Smooth muscle cell of the brain vasculature (primary cell): ENCODE measurements around the gene CD34.
A peak's percentile ranks its signal among the peaks of the same experiment; 100 is the strongest.
"Not testable (repeated sequence)": the region's sequence is repeated elsewhere in the genome, so short reads cannot be mapped to it uniquely, and the experiment has no call there.

Experiments
- DNase-seq: peaks from one replicate; pipeline ENCODE4 v3.0.0-alpha.2; 2012; ENCODE audit warnings: low read depth, low spot score

CD34 gene

GRCh38 chr1:207926984-207927383, 16.1 kb upstream of the CD34 start:
- DNase-seq: no peak

DNA sequence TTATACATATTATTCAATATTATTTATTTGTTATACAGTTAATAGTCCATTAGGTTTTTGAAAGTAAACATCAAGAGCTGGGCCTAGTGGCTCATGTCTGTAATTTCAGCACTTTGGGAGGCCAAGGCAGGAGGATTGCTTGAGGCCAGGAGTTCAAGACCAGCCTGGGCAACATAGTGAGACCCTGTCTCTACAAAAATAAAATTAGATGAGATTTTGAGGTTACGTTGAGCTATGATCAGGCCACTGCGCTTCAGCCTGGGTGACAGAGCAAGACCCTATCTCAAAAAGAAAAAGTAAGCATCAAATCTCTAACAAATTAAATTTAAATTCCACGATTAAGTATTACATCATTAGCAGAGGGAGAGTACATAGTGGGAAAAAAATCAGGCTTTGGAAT, 15.0 kb upstream of the CD34 start:
- DNase-seq: not testable (repeated sequence)

DNA sequence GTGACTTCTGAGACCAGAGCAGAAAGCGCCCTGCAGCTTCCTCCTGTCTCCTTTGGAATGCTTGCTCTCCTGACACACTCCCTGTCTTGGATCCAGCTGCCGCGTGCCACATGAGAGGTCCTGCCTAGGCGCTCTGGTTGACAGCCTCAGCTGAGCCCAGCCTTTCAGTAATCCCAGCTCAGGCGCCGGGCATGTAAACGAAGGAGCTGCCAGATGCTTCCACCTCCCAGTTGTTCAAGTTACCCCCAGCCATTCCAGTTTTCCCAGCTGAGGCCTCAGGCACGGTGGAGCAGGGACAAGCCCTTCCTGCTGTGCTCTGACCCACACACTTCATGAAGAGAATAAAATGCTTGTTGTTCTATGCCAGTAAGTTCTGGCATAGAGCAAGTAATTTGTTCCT, 14.3 kb upstream of the CD34 start:
- DNase-seq: peak; percentile 39

- DNase-seq: no peak
These were observed 12.6 kb upstream of the CD34 start for GRCh38 chr1:207923561-207923960.

- DNase-seq: no peak
These were observed 12.2 kb upstream of the CD34 start for GRCh38 chr1:207923121-207923520.

DNA sequence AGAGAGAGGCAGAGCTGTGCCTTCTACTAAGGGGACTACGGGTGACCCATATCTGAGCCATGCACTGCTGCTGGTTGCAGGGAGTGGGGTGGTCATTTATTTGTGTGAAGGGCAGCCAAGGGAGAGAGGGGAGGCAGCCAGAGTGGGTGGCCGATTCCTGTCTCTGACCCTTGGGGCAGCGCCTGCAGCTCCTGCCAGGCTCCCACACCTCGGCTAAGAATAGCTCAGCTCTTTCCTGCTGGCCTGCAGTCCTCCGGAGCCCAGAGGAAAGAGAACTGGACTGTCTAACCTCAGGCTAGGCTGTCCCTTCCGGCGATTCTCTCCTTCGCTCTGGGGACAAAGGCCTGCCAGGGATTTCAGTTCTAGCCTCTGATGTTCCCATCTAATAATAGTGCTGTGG, 11.6 kb upstream of the CD34 start:
- no peak for DNase-seq

DNA sequence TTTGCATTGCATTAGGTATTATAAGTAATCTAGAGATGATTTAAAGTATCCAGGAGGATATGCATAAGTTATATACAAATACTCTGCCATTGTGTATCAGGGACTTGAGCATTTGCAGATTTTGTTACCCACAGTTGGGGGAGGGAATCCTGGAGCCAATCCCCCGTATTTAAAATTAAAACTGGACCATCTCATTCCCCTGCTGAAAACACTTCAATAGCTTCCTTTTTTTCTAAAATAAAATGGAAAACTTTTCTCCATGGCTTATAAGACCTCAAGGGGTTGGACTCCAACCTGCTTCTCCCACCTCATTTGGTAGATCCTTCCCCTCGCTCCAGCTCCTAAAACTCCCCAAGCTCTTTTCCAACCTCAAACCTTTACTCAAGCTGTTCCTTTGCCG, 10.4 kb upstream of the CD34 start:
- DNase-seq: no peak

DNA sequence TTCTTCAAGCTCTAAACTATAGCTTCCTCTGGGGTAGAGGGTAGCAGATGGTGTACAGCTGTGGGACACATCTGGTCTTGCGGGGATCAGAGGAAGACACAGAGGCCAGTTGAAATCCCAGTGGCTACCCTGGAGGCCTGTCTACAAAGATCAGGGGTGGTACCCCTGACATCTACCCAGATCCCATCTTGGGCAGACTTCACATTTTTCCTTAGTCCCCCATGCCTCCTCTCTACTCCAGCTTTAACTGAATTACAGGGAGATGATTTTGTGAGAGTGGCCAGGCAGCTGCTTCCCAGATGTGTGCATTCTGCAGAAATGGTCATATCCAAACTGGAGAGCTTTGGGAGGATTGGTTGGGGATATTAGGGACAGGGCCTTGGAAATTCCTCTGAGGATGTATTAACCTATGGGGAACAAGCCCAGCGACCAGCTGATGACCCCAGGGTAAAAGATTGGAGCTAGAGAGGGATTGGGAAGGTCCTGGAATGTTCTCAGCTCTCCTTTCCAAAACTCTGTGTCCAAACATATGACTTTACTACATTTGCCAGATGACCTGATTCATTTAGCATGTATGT, 9.6 kb upstream of the CD34 start:
- no peak for DNase-seq

GRCh38 chr1:207919523-207920170, 8.7 kb upstream of the CD34 start:
- no peak for DNase-seq

DNA sequence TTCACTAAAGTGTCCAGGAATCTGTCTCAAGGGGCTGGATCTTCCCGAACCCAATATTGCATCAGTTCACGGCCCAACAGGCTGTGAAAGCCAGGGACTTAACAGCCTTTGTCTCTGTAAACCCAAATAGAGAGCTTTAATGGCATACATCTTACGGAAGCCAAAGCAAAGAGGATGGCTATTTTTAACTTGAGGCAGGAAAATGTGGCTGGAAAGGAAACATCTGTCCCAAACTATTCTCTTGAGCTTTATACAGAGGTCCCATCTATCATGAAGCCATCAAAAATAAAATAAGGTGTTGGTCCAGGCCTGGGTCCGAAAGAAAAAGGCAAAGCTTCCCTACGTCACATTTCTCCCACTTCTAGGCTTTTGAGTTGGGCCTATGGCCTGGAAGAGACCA, 7.7 kb upstream of the CD34 start:
- no peak for DNase-seq

DNA sequence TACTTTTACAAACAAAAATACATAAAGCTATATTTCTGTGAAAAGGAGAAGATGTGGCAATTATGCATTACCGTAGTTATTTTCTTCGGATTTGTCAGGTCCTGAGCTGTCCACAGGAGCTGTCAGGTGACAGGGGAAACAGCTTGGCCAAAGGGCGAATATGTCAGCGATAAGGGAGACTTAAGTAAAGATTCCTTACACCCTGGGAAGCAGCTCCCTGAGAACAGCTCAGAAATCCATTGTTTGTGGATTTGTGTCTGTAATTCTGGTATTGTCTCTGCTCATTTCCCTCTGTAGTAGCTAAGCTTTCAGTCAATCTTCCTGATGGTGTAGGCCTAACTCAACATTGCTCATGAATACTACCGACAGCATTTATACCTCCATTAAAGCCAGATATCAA, 7.1 kb upstream of the CD34 start:
- no peak for DNase-seq

DNA sequence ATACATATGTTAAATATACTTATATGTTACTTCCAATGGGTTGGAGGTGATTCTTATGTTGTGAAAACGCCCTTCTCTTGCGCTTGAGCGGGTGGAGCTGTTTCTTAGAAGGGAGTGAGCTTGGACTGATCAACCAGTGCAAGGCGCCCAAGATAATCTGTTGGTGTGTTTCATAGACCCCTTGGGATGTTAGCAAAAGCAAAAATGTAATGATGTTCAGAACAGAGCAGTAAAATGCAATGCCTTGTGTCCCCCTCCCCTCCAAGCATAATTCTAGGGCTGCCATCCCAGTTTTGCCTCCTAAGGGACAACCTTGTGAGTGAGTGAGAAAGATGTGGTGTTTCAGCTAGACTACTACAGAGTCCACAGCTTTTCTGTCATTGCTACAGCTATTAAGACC, 6.2 kb upstream of the CD34 start:
- DNase-seq: no peak

GRCh38 chr1:207913951-207914350, 3.0 kb upstream of the CD34 start:
- DNase-seq: no peak

DNA sequence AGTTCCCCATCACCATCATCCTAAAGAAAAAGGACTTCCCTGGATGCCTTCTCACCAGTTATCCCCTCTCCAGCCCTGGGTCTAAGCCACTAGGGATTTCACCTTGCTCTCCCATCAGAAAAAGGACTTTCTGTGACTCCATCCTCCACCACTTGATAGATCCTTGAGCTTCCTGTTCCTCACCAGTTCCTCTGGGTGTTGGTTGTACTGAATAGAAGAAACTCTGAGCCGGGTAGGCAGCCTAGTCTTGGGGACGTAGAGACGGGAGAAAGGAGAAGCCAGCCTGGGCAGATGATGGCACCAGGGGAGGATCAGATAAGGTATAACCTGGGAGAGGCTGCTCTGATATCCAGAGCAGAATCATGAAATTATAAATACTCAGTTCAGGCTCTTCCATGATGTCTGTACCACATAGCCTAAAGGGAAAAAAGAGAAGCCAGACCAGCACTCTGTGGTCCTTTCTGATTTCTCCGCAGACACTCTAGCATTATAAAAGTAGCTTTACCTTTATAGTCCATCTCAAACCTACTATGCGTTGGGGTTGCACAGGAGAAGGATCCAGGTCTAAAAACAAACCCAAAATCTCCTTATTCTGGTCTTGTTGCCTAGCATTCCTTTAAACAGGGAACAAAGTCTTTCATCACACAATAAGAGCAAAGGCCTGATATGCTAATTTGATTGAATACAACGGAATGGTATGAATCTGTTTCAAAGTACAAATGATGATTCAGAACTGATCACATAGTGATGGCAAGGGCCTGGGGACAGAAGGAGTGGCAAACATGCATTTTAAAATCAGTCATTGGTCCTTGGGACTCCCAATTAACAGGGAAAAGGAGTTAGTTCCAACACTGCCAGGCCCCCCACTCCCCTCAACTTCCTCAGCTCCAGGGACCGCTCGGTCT, 1.2 kb upstream of the CD34 start:
- DNase-seq: no peak

DNA sequence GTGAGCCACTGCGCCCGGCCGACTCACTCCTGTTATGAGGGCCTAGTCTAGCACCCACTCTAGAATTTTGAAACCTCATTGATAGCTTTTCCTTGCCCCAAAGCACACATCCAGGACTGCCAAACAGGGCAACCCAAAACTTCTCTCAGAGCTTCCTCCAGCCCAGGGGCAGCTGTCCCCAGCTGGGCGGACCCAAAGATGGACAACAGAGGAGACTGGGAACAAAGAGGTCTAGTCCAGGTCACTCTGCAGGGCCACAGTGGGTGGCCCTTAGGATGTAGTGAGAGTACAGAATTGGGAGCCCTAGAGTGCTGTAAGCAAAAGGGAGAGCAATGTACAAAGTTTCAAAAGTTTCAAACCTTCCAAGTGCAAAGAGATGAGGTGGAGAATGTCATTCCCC, 1.2 kb downstream of the CD34 start:
- no peak for DNase-seq

DNA sequence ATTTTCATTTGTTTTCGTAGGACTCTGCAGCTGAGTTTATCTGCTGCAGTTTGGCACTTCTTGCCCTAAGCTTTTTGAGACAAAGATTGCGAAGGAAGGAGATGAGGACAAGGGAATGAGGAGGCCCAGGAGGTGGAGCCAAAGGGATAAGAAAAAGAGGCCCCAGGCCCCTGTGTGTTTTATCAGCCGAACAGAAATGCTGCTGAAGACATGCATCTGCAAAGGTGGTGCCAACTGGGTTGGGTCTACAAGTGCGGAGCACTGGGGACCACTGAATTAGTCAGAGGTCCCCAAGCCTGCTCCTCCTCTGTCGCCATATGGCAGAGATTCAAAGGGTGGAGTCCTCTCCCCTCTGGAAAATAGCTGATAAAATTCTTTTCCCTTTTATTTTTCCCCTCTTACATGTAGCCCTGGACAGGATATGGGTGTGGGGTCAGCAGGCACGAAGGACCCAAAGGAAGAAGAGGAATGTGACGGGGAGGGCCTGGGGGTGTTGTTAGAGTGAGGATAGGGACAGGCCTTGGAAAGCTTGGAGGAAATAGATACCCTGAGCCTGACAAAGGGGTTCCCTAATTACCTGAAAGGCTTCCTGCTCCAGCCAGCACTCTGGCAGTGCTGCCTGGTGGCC, 2.7 kb downstream of the CD34 start:
- DNase-seq: no peak

DNA sequence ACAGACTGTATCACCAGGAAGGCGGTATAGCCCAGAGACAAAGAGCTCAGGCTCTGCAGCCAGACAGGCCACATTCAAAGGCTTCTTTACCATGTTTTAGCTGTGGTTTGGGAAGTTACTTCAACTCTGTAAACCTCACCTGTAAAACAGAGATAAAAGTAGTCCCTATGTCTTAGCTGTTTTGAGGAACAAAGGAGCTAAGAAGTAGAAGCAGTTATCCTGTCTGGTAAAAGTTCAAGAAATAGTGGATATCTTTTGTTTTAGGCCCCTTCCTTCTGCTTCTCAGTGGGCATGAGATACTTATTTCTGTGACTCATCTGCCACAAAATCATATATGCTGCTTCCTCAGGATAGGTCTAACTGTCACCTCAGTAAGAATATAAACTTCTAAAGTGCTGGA, 6.5 kb downstream of the CD34 start:
- no peak for DNase-seq

DNA sequence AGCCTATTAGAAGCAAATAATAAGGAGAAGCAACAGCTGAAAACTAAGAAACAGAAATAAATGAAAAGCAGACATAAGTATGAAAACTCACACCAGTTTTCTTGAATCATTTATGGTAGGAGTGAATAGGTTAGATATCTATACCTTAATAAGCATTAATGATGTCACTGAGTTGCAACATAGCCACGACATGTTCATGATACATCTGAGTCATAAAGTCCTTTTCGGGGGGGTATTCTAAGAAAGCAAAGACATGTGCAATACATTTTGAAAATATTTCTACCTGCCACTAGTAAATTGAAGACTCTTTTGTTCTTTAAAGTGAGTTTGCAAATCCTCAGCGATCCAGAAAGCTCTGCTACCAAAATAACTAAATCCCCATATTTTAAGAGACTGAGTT, 7.2 kb downstream of the CD34 start:
- no peak for DNase-seq

GRCh38 chr1:207903053-207903452, 7.9 kb downstream of the CD34 start:
- DNase-seq: no peak

DNA sequence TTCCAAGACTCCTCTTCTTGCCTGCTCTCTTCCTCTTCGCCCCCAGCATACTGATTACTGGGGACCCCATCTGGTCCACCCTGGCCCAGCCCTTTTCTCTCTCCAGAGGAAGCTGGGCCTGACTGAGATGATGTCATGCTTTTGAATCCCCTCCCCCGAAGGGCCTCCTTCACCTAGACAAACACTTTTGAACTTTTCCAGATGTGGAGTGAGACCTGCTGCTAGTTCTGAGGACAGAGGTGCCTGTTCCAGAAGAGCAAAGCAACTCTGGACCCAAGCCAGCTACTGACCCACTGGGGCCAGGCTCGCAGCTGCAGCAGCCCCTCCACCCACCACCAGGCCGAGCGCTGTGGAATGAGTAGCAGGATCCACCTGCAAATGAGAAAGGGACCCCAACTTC, 8.4 kb downstream of the CD34 start:
- DNase-seq: no peak

DNA sequence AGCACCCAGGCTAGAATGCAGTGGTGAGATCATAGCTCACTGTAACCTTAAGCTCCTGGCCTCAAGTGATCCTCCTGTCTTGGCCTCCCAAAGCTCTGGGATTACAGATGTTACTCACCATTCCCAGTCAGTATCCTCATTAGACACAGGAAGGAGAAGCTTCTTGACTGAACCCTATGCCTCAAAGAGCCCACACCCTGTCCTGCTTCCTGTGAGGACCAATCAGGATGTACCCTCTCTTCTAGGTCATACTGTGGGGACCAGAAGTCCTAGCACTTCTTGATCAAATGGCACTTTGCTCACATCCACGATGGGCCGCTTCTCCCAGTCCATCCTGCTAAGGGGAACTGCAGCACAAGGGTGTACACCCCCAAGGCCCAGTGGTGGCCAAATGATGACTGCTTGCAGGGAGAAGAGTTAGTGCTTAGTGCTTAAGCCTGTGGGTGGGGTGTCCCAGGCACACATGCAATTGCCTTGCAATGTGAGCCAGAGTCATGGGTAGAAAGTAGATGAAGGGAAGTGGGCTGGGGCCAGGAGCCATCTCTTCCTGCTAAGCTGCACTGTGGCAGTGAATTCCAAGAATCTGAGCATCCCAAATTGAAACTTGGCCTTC, 9.8 kb downstream of the CD34 start:
- no peak for DNase-seq

DNA sequence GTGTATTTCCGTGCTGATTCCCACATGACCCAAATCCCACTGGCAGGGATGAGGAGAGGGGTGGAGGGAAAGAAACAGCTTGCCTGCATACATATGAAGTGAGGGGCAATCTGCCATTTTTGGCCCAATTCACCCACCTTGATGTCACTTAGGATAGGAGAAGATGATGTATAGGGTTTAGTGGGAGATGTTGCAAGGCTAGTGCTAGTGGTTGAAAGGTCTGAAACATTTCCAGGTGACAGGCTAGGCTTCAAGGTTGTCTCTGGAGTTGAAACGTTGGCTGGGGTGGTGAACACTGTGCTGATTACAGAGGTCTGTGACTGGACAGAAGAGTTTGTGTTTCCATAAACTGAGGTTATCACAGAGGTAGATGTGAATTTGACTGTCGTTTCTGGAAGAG, 12.1 kb downstream of the CD34 start:
- no peak for DNase-seq
